H9 (cell line): ENCODE data around the gene PFDN2. TPM values are rescaled to one million over a fixed set of nuclear protein-coding genes. Genes with fewer than 3 reads are reported as not detected.

ENCODE experiments used
- DNase-seq: peaks from one replicate; pipeline ENCODE4 v3.0.0-alpha.2; 2017
- H2AFZ ChIP-seq: one replicate; pipeline ENCODE4 v1.6.1; 2013; ENCODE audit warnings: mild to moderate bottlenecking, low read length, control low read depth, moderate library complexity
- H2AK5ac ChIP-seq: 2 replicates; pipeline ENCODE4 v1.6.1; 2013; ENCODE audit warnings: low read length, control low read depth, mixed read lengths; ENCODE audit not compliant: insufficient read length
- H2BK120ac ChIP-seq: one replicate; pipeline ENCODE4 v1.6.1; 2013; ENCODE audit warnings: low read depth, mild to moderate bottlenecking, low read length, control low read depth, inconsistent platforms; ENCODE audit not compliant: poor library complexity, severe bottlenecking
- H2BK12ac ChIP-seq: 2 replicates; pipeline ENCODE4 v1.6.1; 2013; ENCODE audit warnings: low read length, control low read depth, mixed read lengths, low read depth; ENCODE audit not compliant: insufficient read length
- H2BK15ac ChIP-seq: 2 replicates; pipeline ENCODE4 v1.6.1; 2013; ENCODE audit warnings: low read depth, low read length, control low read depth
- H2BK20ac ChIP-seq: one replicate; pipeline ENCODE4 v1.6.1; 2013; ENCODE audit warnings: low read depth, mild to moderate bottlenecking, low read length, control low read depth, inconsistent platforms; ENCODE audit not compliant: poor library complexity, severe bottlenecking
- H2BK5ac ChIP-seq: 2 replicates; pipeline ENCODE4 v1.6.1; 2013; ENCODE audit warnings: low read length, control low read depth, mixed read lengths; ENCODE audit not compliant: insufficient read length
- H3K14ac ChIP-seq: 2 replicates; pipeline ENCODE4 v1.6.1; 2013; ENCODE audit warnings: low read length, control low read depth; ENCODE audit not compliant: insufficient read depth
- H3K18ac ChIP-seq: 2 replicates; pipeline ENCODE4 v1.6.1; 2013; ENCODE audit warnings: low read depth, mild to moderate bottlenecking, mixed read lengths, low read length, control low read depth; ENCODE audit not compliant: insufficient read length
- H3K23ac ChIP-seq: 2 replicates; pipeline ENCODE4 v1.6.1; 2013; ENCODE audit warnings: low read length, control low read depth, mixed read lengths, low read depth; ENCODE audit not compliant: insufficient read length
- H3K23me2 ChIP-seq: 2 replicates; pipeline ENCODE4 v1.6.1; 2013; ENCODE audit warnings: low read depth, mild to moderate bottlenecking, mixed read lengths, low read length, control low read depth; ENCODE audit not compliant: insufficient read length, poor library complexity, severe bottlenecking
- H3K27ac ChIP-seq: 2 replicates; pipeline ENCODE4 v1.5.1; 2013; ENCODE audit warnings: low read length, control low read depth, mixed read lengths, low read depth; ENCODE audit not compliant: insufficient read length
- H3K27me3 ChIP-seq: 2 replicates; pipeline ENCODE4 v1.6.1; 2013; ENCODE audit warnings: low read length, control low read depth, inconsistent platforms; ENCODE audit not compliant: insufficient read depth
- H3K4ac ChIP-seq: 2 replicates; pipeline ENCODE4 v1.6.1; 2013; ENCODE audit warnings: low read depth, mild to moderate bottlenecking, control low read depth, inconsistent platforms, low read length, moderate library complexity
- H3K4me1 ChIP-seq: 2 replicates; pipeline ENCODE4 v1.6.1; 2013; ENCODE audit warnings: low read length, control low read depth, inconsistent platforms; ENCODE audit not compliant: insufficient read depth
- H3K4me2 ChIP-seq: 2 replicates; pipeline ENCODE4 v1.6.1; 2013; ENCODE audit warnings: low read length, control low read depth, mixed read lengths; ENCODE audit not compliant: insufficient read length, insufficient read depth
- H3K56ac ChIP-seq: 2 replicates; pipeline ENCODE4 v1.6.1; 2013; ENCODE audit warnings: low read depth, mild to moderate bottlenecking, mixed read lengths, low read length, control low read depth; ENCODE audit not compliant: insufficient read length
- H3K79me1 ChIP-seq: 2 replicates; pipeline ENCODE4 v1.6.1; 2013; ENCODE audit warnings: low read depth, mild to moderate bottlenecking, moderate library complexity, low read length, control low read depth, inconsistent platforms; ENCODE audit not compliant: insufficient read depth, poor library complexity, severe bottlenecking
- H3K79me2 ChIP-seq: 2 replicates; pipeline ENCODE4 v1.6.1; 2013; ENCODE audit warnings: low read length, control low read depth, inconsistent platforms; ENCODE audit not compliant: insufficient read depth
- H3K9ac ChIP-seq: 2 replicates; pipeline ENCODE4 v1.6.1; 2013; ENCODE audit warnings: low read length, control low read depth, mixed read lengths; ENCODE audit not compliant: insufficient read length; ENCODE audit errors: extremely low read depth
- H3K9me3 ChIP-seq: one replicate; pipeline ENCODE4 v1.6.1; 2013; ENCODE audit warnings: low read depth, low read length, inconsistent platforms; ENCODE audit not compliant: control insufficient read depth
- H3T11ph ChIP-seq: one replicate; pipeline ENCODE4 v1.6.1; 2013; ENCODE audit warnings: mild to moderate bottlenecking, low read length, control low read depth, inconsistent platforms
- H4K20me1 ChIP-seq: one replicate; pipeline ENCODE4 v1.6.1; 2013; ENCODE audit not compliant: control insufficient read depth, insufficient read length, insufficient read depth
- H4K5ac ChIP-seq: 2 replicates; pipeline ENCODE4 v1.6.1; 2013; ENCODE audit warnings: low read depth, mild to moderate bottlenecking, mixed read lengths, low read length, control low read depth; ENCODE audit not compliant: insufficient read length
- H4K8ac ChIP-seq: replicated peaks from 2 replicates; pipeline ENCODE4 v1.6.1; 2013; ENCODE audit warnings: low read length, control low read depth, mixed read lengths, low read depth; ENCODE audit not compliant: insufficient read length
- H4K91ac ChIP-seq: 2 replicates; pipeline ENCODE4 v1.6.1; 2013; ENCODE audit warnings: low read depth, mild to moderate bottlenecking, moderate library complexity, mixed read lengths, low read length, control low read depth; ENCODE audit not compliant: insufficient read length
- H3K27ac Mint-ChIP-seq, 3 experiments: 2 replicates in 2 of 3; 3 replicates in 1 of 3; pipeline ENCODE4 v1.8.0; 2020 to 2021; ENCODE audit warnings: mixed read lengths in 3 of 3, mild to moderate bottlenecking in 1 of 3, moderate library complexity in 1 of 3
- H3K27me3 Mint-ChIP-seq: 2 replicates; pipeline ENCODE4 v1.8.0; 2021; ENCODE audit warnings: low read depth, mild to moderate bottlenecking, moderate library complexity, mixed read lengths
- H3K36me3 Mint-ChIP-seq, 3 experiments: 2 replicates in 2 of 3; 3 replicates in 1 of 3; pipeline ENCODE4 v1.8.0; 2020 to 2021; ENCODE audit warnings: low read depth in 3 of 3, mixed read lengths in 3 of 3; ENCODE audit not compliant: insufficient read depth in 1 of 3
- H3K4me1 Mint-ChIP-seq, 2 experiments: 2 replicates each; pipeline ENCODE4 v1.8.0; 2020; ENCODE audit warnings: mixed read lengths in 2 of 2
- H3K4me3 Mint-ChIP-seq, 2 experiments: 2 replicates in 1 of 2; 3 replicates in 1 of 2; pipeline ENCODE4 v1.8.0; 2020 to 2021; ENCODE audit warnings: mild to moderate bottlenecking in 2 of 2, mixed read lengths in 2 of 2, moderate library complexity in 1 of 2
- H3K9me3 Mint-ChIP-seq, 2 experiments: 2 replicates in 1 of 2; 3 replicates in 1 of 2; pipeline ENCODE4 v1.8.0; 2020; ENCODE audit warnings: mild to moderate bottlenecking in 2 of 2, mixed read lengths in 2 of 2, moderate library complexity in 1 of 2
- WGBS: extraction: QIAGEN DNeasy Blood & Tissue Kit; methylation state at CpG from one replicate; pipeline ENCODE4 v1.1.7; 2013; ENCODE audit warnings: missing lambda C conversion rate, low lambda C conversion rate, mixed read lengths; ENCODE audit not compliant: insufficient read length; ENCODE audit errors: extremely low coverage; 5-methylcytosine and 5-hydroxymethylcytosine counted together
- total RNA-seq: library from RNA; stranded (reverse); gene quantifications from 2 replicates; pipeline ENCODE4 v1.2.1, GENCODE V29; 2021
- TF ChIP-seq, protein P1 (sequence below): fragments of 200-600 bp; sonication (generic); conservative IDR thresholded peaks from 3 replicates; pipeline ENCODE4 v1.8.0; 2021; ENCODE audit warnings: antibody characterized with exemption, mild to moderate bottlenecking

Gene PFDN2
- total RNA-seq, 1 experiment from 2014 or later, result 71.8 TPM

DNA sequence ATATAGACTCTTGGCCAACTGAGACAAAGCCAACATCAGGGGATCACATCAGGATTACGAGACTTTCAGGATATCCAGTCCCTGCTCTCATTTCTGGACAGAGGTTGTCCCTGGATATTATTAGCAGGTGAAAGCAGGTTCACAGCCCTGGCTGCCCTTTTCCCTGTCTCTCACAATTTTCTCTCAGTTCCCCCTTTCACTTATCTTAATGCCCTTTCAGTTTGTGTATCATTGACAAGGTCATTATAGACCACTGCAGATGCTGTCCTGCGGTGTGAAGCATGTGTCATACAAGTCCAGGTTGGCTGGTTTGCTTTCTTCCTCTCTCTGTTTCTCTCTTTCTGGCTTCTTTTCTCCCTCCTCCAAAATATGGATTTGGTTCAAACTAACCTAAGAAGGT, 21.8 kb downstream of the PFDN2 start:
- Histone ChIP-seq H3K23ac (no peak overlapping the region), H3K4me2 (no peak overlapping the region), H2BK15ac (no peak overlapping the region), H2BK12ac (no peak overlapping the region), H3K27ac (no peak overlapping the region), H3K4ac (no peak overlapping the region), H3K9me3 (no peaks in the 10 kb centered on the region), H3K79me1 (no peaks in the 10 kb centered on the region), H3K23me2 (peaks cover 10% of the 10 kb centered on the region), H4K20me1 (no peaks in the 10 kb centered on the region), H4K5ac (no peak overlapping the region), H3K79me2 (no peaks in the 10 kb centered on the region), H4K91ac (no peak overlapping the region), H3K27me3 (no peaks in the 10 kb centered on the region; the same call in 1 of the 2 replicates), H3K18ac (no peak overlapping the region), H2BK20ac (no peak overlapping the region), H2BK5ac (no peak overlapping the region), H3K56ac (no peak overlapping the region), H2AK5ac (no peak overlapping the region), H3K4me1 (no peaks in the 10 kb centered on the region), H3T11ph (no peak overlapping the region), H3K9ac (no peak overlapping the region), H2BK120ac (no peak overlapping the region), H2AFZ (no peak overlapping the region), H3K14ac (no peak overlapping the region), H4K8ac (no peak overlapping the region)
- peaks cover 11% of the 10 kb centered on the region for H3K27me3 Mint-ChIP-seq
- H3K27ac Mint-ChIP-seq, result no peak overlapping the region; a peak in 1 of 7 replicates
- no peak overlapping the region for H3K4me3 Mint-ChIP-seq
- TF ChIP-seq, protein P1, sequence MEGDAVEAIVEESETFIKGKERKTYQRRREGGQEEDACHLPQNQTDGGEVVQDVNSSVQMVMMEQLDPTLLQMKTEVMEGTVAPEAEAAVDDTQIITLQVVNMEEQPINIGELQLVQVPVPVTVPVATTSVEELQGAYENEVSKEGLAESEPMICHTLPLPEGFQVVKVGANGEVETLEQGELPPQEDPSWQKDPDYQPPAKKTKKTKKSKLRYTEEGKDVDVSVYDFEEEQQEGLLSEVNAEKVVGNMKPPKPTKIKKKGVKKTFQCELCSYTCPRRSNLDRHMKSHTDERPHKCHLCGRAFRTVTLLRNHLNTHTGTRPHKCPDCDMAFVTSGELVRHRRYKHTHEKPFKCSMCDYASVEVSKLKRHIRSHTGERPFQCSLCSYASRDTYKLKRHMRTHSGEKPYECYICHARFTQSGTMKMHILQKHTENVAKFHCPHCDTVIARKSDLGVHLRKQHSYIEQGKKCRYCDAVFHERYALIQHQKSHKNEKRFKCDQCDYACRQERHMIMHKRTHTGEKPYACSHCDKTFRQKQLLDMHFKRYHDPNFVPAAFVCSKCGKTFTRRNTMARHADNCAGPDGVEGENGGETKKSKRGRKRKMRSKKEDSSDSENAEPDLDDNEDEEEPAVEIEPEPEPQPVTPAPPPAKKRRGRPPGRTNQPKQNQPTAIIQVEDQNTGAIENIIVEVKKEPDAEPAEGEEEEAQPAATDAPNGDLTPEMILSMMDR, result no peak
- H3K36me3 Mint-ChIP-seq, result peaks cover 3 to 15% (median 14%) of the 10 kb centered on the region in 3 experiments; a peak in 5 of 7 replicates
- no peaks in the 10 kb centered on the region; a peak in 1 of 5 replicates for H3K9me3 Mint-ChIP-seq
- H3K4me1 Mint-ChIP-seq, result peaks cover 8 to 9% of the 10 kb centered on the region in 2 experiments
- no CpG with 5 or more reads among the region's 2 CpGs for WGBS
- DNase-seq, result no peak
